ENCODE data around the gene NFXL1.

The NFXL1 gene

DNA sequence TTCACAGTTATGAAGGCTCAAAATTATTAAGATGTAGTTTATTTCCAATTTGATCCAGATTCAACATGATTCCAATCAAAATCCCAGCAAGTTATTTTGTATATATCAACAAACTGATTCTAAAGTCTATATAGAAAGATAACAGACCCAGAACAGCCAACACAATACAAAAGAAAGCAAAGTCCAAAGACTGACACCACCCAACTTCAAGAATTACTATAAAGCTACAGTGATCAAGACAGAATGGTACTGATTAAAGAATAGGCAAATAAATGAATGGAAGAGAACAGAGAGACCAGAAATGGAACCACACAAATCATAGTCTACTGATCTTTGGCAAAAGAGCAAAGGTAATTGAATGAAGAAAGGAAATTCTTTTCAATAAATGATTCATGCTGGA lies 34.9 kb downstream of the NFXL1 start:
- Histone ChIP-seq H3K9me3 (ENCODE audit: control insufficient read depth, low read depth, low read length) (no peaks in the 10 kb centered on the region), H3K9ac (ENCODE audit: low read length) (no peak overlapping the region), H3K27me3 (ENCODE audit: control insufficient read depth, insufficient read depth, low read length) (no peaks in the 10 kb centered on the region), H3K27ac (ENCODE audit: low read length) (no peak overlapping the region), H3K4me1 (ENCODE audit: control insufficient read depth, low read depth, low read length) (no peaks in the 10 kb centered on the region), H3K4me3 (ENCODE audit: low read length) (no peak overlapping the region), H3K36me3 (ENCODE audit: control insufficient read depth, low read depth, low read length) (peaks cover 84% of the 10 kb centered on the region)

DNA sequence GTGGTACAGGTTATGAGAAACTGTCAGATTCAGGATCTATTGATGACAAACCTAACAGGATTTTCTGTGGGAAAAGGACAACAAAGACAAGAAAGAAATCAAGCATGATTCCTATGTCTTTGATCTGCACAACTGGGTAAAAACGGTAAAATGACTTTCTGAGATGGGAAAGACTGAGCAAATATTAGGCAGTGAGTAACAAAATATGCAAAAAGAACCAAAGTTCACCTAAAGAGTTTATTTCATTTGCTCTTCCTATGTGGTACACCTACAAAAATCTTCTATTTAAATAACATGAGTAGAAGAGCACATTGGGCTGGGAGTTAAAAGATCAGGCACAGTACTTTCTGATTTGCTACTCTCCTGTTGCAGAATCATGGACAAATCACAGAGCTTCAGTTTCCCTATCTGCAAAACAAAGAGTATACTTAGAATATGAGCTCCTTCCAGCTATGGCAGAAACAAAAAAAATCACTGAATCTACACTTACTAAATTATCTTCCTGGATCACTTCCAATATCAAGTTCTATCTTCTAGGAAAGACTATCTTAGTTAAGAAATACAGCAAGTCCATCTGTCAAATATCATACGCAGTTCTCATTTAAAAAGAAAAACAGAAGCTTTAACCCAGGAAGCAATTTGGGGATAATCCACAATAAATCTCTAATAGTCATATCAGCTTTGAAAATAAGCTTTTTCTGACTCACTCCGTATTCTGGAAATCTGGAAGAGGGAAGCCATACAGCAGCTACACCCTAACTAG lies 37.4 kb downstream of the NFXL1 start:
- peaks cover 79% of the 10 kb centered on the region for H3K36me3 ChIP-seq (ENCODE audit: control insufficient read depth, low read depth, low read length)
- H3K4me3 ChIP-seq (ENCODE audit: low read length): no peak overlapping the region
- H3K27me3 ChIP-seq (ENCODE audit: control insufficient read depth, insufficient read depth, low read length): no peaks in the 10 kb centered on the region
- H3K27ac ChIP-seq (ENCODE audit: low read length): no peak overlapping the region
- H3K4me1 ChIP-seq (ENCODE audit: control insufficient read depth, low read depth, low read length): no peaks in the 10 kb centered on the region
- H3K9ac ChIP-seq (ENCODE audit: low read length): no peak overlapping the region
- no peaks in the 10 kb centered on the region for H3K9me3 ChIP-seq (ENCODE audit: control insufficient read depth, low read depth, low read length)

GRCh38 chr4:47876310-47876709 lies 38.1 kb downstream of the NFXL1 start:
- Histone ChIP-seq H3K9me3 (ENCODE audit: control insufficient read depth, low read depth, low read length) (no peaks in the 10 kb centered on the region), H3K9ac (ENCODE audit: low read length) (no peak overlapping the region), H3K27ac (ENCODE audit: low read length) (no peak overlapping the region), H3K4me3 (ENCODE audit: low read length) (no peak overlapping the region), H3K27me3 (ENCODE audit: control insufficient read depth, insufficient read depth, low read length) (no peaks in the 10 kb centered on the region), H3K4me1 (ENCODE audit: control insufficient read depth, low read depth, low read length) (no peaks in the 10 kb centered on the region), H3K36me3 (ENCODE audit: control insufficient read depth, low read depth, low read length) (peaks cover 74% of the 10 kb centered on the region)

GRCh38 chr4:47873877-47874541 lies 40.4 kb downstream of the NFXL1 start:
- peaks cover 69% of the 10 kb centered on the region for H3K36me3 ChIP-seq (ENCODE audit: control insufficient read depth, low read depth, low read length)
- no peaks in the 10 kb centered on the region for H3K27me3 ChIP-seq (ENCODE audit: control insufficient read depth, insufficient read depth, low read length)
- no peak overlapping the region for H3K9ac ChIP-seq (ENCODE audit: low read length)
- no peak overlapping the region for H3K4me3 ChIP-seq (ENCODE audit: low read length)
- no peak overlapping the region for H3K27ac ChIP-seq (ENCODE audit: low read length)
- no peaks in the 10 kb centered on the region for H3K4me1 ChIP-seq (ENCODE audit: control insufficient read depth, low read depth, low read length)
- H3K9me3 ChIP-seq (ENCODE audit: control insufficient read depth, low read depth, low read length): no peaks in the 10 kb centered on the region

DNA sequence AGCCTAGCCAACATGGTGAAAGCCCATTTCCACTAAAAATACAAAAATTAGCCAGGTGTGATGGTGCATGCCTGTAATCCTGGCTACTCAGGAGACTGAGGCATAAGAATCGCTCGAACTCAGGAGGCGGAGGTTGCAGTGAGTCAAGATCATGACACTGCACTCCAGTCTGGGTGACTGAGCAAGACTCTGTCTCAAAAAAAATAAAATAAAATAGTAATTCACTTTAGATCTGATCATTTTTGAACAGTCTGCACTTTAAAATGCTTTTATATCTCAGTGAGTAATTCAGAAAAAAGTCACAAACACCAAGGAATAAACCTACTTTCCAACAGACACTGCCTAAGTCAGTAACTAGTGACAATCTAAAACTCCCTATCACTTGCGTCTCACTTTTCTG lies 50.9 kb downstream of the NFXL1 start:
- H3K4me3 ChIP-seq (ENCODE audit: low read length): no peak overlapping the region
- no peaks in the 10 kb centered on the region for H3K9me3 ChIP-seq (ENCODE audit: control insufficient read depth, low read depth, low read length)
- H3K9ac ChIP-seq (ENCODE audit: low read length): no peak overlapping the region
- peaks cover 10% of the 10 kb centered on the region for H3K36me3 ChIP-seq (ENCODE audit: control insufficient read depth, low read depth, low read length)
- no peaks in the 10 kb centered on the region for H3K27me3 ChIP-seq (ENCODE audit: control insufficient read depth, insufficient read depth, low read length)
- no peaks in the 10 kb centered on the region for H3K4me1 ChIP-seq (ENCODE audit: control insufficient read depth, low read depth, low read length)
- no peak overlapping the region for H3K27ac ChIP-seq (ENCODE audit: low read length)

GRCh38 chr4:47862297-47862696 lies 52.1 kb downstream of the NFXL1 start:
- H3K27me3 ChIP-seq (ENCODE audit: control insufficient read depth, insufficient read depth, low read length): no peaks in the 10 kb centered on the region
- H3K4me3 ChIP-seq (ENCODE audit: low read length): no peak overlapping the region
- no peaks in the 10 kb centered on the region for H3K9me3 ChIP-seq (ENCODE audit: control insufficient read depth, low read depth, low read length)
- H3K27ac ChIP-seq (ENCODE audit: low read length): no peak overlapping the region
- no peak overlapping the region for H3K9ac ChIP-seq (ENCODE audit: low read length)
- H3K4me1 ChIP-seq (ENCODE audit: control insufficient read depth, low read depth, low read length): no peaks in the 10 kb centered on the region
- peaks cover 10% of the 10 kb centered on the region for H3K36me3 ChIP-seq (ENCODE audit: control insufficient read depth, low read depth, low read length)

DNA sequence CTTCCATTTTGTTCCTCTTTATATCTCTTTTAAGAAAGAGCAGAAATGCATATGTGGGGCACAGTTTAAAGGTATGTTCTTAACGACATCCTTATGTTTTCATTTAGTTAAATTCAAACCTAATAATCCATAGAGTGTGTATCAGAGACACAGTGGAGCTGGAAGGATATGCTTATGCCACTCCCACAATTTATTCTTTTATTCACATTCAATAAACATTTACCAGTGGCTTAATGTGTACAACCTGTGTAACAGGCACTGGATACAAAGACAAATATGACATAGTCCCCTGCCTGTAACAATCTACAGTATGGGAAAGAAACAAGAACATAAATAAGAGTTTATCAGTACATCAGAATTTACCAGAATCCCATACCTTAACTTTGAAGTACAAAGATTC lies 54.1 kb downstream of the NFXL1 start:
- Histone ChIP-seq H3K9me3 (ENCODE audit: control insufficient read depth, low read depth, low read length) (no peaks in the 10 kb centered on the region), H3K27me3 (ENCODE audit: control insufficient read depth, insufficient read depth, low read length) (no peaks in the 10 kb centered on the region), H3K36me3 (ENCODE audit: control insufficient read depth, low read depth, low read length) (peaks cover 10% of the 10 kb centered on the region), H3K9ac (ENCODE audit: low read length) (no peak overlapping the region), H3K4me3 (ENCODE audit: low read length) (no peak overlapping the region), H3K27ac (ENCODE audit: low read length) (no peak overlapping the region), H3K4me1 (ENCODE audit: control insufficient read depth, low read depth, low read length) (no peaks in the 10 kb centered on the region)

DNA sequence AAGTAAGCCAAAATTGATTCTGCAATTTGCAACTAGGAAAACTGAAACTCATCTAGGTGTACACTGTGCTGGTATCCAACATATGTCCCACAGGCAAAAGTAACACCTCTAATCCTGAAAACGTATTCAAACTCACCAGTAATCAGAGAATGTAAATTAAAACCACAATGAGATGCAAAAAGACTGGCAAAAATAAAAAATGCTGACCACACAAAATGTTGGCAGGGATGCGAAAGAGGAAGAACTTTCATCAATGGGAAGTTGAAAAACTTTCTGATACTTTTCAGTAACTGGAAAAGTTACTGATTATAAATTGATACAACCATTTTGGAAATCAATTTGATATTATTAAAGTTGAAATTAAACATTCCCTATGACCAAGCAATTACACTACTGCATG lies 56.4 kb downstream of the NFXL1 start:
- no peaks in the 10 kb centered on the region for H3K27me3 ChIP-seq (ENCODE audit: control insufficient read depth, insufficient read depth, low read length)
- no peaks in the 10 kb centered on the region for H3K4me1 ChIP-seq (ENCODE audit: control insufficient read depth, low read depth, low read length)
- no peak overlapping the region for H3K4me3 ChIP-seq (ENCODE audit: low read length)
- no peak overlapping the region for H3K27ac ChIP-seq (ENCODE audit: low read length)
- no peaks in the 10 kb centered on the region for H3K9me3 ChIP-seq (ENCODE audit: control insufficient read depth, low read depth, low read length)
- peaks cover 19% of the 10 kb centered on the region for H3K36me3 ChIP-seq (ENCODE audit: control insufficient read depth, low read depth, low read length)
- no peak overlapping the region for H3K9ac ChIP-seq (ENCODE audit: low read length)

GRCh38 chr4:47856713-47857112 lies 57.7 kb downstream of the NFXL1 start:
- H3K9ac ChIP-seq (ENCODE audit: low read length): no peak overlapping the region
- no peak overlapping the region for H3K27ac ChIP-seq (ENCODE audit: low read length)
- no peaks in the 10 kb centered on the region for H3K27me3 ChIP-seq (ENCODE audit: control insufficient read depth, insufficient read depth, low read length)
- H3K9me3 ChIP-seq (ENCODE audit: control insufficient read depth, low read depth, low read length): no peaks in the 10 kb centered on the region
- peaks cover 17% of the 10 kb centered on the region for H3K36me3 ChIP-seq (ENCODE audit: control insufficient read depth, low read depth, low read length)
- no peak overlapping the region for H3K4me3 ChIP-seq (ENCODE audit: low read length)
- H3K4me1 ChIP-seq (ENCODE audit: control insufficient read depth, low read depth, low read length): no peaks in the 10 kb centered on the region

GRCh38 chr4:47855350-47855749 lies 59.0 kb downstream of the NFXL1 start:
- H3K36me3 ChIP-seq (ENCODE audit: control insufficient read depth, low read depth, low read length): peaks cover 29% of the 10 kb centered on the region
- H3K9ac ChIP-seq (ENCODE audit: low read length): no peak overlapping the region
- no peaks in the 10 kb centered on the region for H3K27me3 ChIP-seq (ENCODE audit: control insufficient read depth, insufficient read depth, low read length)
- H3K4me3 ChIP-seq (ENCODE audit: low read length): no peak overlapping the region
- no peaks in the 10 kb centered on the region for H3K9me3 ChIP-seq (ENCODE audit: control insufficient read depth, low read depth, low read length)
- H3K4me1 ChIP-seq (ENCODE audit: control insufficient read depth, low read depth, low read length): no peaks in the 10 kb centered on the region
- no peak overlapping the region for H3K27ac ChIP-seq (ENCODE audit: low read length)

DNA sequence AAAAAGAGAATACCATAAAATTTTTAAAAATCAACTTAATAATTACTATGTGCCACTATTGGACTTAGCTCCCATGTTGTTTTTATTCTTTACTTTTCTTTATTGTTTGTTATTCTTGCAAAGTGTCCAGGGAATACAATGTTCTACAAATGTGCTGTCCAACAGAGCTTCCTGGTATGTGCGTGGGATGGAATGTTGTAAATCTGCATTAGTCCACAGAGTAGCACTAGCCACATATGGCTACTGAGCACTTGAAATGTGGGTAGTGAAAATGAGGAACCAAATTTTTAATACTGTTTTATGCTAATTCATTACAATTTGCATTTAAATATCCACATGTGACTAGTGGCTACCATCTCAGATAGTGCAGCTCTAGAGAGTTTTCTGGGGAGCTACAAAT lies 62.2 kb downstream of the NFXL1 start:
- no peak overlapping the region for H3K9ac ChIP-seq (ENCODE audit: low read length)
- no peaks in the 10 kb centered on the region for H3K4me1 ChIP-seq (ENCODE audit: control insufficient read depth, low read depth, low read length)
- no peak overlapping the region for H3K4me3 ChIP-seq (ENCODE audit: low read length)
- no peak overlapping the region for H3K27ac ChIP-seq (ENCODE audit: low read length)
- peaks cover 41% of the 10 kb centered on the region for H3K36me3 ChIP-seq (ENCODE audit: control insufficient read depth, low read depth, low read length)
- H3K9me3 ChIP-seq (ENCODE audit: control insufficient read depth, low read depth, low read length): no peaks in the 10 kb centered on the region
- no peaks in the 10 kb centered on the region for H3K27me3 ChIP-seq (ENCODE audit: control insufficient read depth, insufficient read depth, low read length)

DNA sequence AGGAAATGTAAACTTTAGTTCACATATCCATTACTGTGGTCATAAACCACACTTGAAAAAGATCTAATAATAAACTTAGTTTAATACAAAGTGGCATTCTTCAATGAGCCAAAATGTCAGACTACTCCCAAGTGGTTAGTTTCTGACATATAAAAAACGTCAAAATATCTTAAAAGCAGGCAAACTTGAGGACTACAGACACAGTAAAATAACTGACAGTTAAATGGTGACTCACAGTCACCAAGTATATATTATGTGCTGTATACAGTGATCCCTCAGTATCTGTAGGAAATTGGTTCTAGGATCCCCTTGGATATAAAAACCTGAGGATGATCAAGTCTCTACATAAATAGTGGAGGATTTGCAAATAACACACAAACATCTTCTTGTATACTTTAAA lies 64.9 kb downstream of the NFXL1 start:
- Histone ChIP-seq H3K4me3 (ENCODE audit: low read length) (no peak overlapping the region), H3K36me3 (ENCODE audit: control insufficient read depth, low read depth, low read length) (peaks cover 37% of the 10 kb centered on the region), H3K9ac (ENCODE audit: low read length) (no peak overlapping the region), H3K9me3 (ENCODE audit: control insufficient read depth, low read depth, low read length) (no peaks in the 10 kb centered on the region), H3K4me1 (ENCODE audit: control insufficient read depth, low read depth, low read length) (no peaks in the 10 kb centered on the region), H3K27me3 (ENCODE audit: control insufficient read depth, insufficient read depth, low read length) (no peaks in the 10 kb centered on the region), H3K27ac (ENCODE audit: low read length) (no peak overlapping the region)
